Colonic mucosa (tissue), 4 donors: ENCODE results near the gene LINC00305. TPM values are rescaled to one million over a fixed set of nuclear protein-coding genes. Genes with fewer than 3 reads are reported as not detected.

ENCODE experiments used
- DNase-seq: peaks from one replicate; pipeline ENCODE4 v3.0.0-alpha.2; 2020
- H3K27ac ChIP-seq: fragments of 200-600 bp; one replicate; pipeline ENCODE4 v1.8.0; 2021
- H3K27me3 ChIP-seq: fragments of 200-600 bp; one replicate; pipeline ENCODE4 v1.8.0; 2021
- H3K36me3 ChIP-seq: fragments of 200-600 bp; one replicate; pipeline ENCODE4 v1.8.0; 2021
- H3K4me1 ChIP-seq: fragments of 200-600 bp; one replicate; pipeline ENCODE4 v1.8.0; 2021; ENCODE audit warnings: mild to moderate bottlenecking
- H3K4me3 ChIP-seq: fragments of 200-600 bp; one replicate; pipeline ENCODE4 v1.8.0; 2021
- H3K9ac ChIP-seq, 2 donors: one replicate each; pipeline ENCODE4 v1.7.0; 2013; ENCODE audit warnings: control low read depth in 2 of 2, low read depth in 2 of 2, low read length in 2 of 2
- H3K9me3 ChIP-seq: fragments of 200-600 bp; one replicate; pipeline ENCODE4 v1.8.0; 2021
- intact Hi-C: fragments of 100-400 bp; cut with DNase I; formaldehyde crosslinking; loops from one replicate; pipeline ENCODE4 v1.14.1; 2022
- total RNA-seq, 2 donors: library from RNA; stranded (reverse); fragmentation: NEBNext Ultra II Directional in 1 of 2; extraction: Animal tissue kit (Norgen Biotek cat#: 25700) in 1 of 2; gene quantifications; one replicate each; pipeline ENCODE4 v1.2.1, GENCODE V29; 2021
- TF ChIP-seq, protein P1 (sequence below): fragments of 200-600 bp; IDR thresholded peaks from one replicate; pipeline ENCODE4 v1.8.0; 2022; ENCODE audit warnings: antibody characterized with exemption, mild to moderate bottlenecking
- donor health status: healthy.
- donor health status: DM: no; HTN: no; CAD: no.
- donor health status: DM: no; HTN: no; CAD: no.

The LINC00305 gene
- total RNA-seq, 2 donors from 2014 or later = not detected

GRCh38 chr18:64094210-64094609, 54.7 kb downstream of the LINC00305 start:
- Histone ChIP-seq H3K4me3 (no peak overlapping the region), H3K27me3 (no peaks in the 10 kb centered on the region), H3K36me3 (no peaks in the 10 kb centered on the region), H3K9me3 (no peaks in the 10 kb centered on the region), H3K27ac (no peak overlapping the region), H3K9ac (no peak overlapping the region), H3K4me1 (no peaks in the 10 kb centered on the region)
- intact Hi-C loops = no loop called here
- DNase-seq = no peak
- TF ChIP-seq, protein P1, sequence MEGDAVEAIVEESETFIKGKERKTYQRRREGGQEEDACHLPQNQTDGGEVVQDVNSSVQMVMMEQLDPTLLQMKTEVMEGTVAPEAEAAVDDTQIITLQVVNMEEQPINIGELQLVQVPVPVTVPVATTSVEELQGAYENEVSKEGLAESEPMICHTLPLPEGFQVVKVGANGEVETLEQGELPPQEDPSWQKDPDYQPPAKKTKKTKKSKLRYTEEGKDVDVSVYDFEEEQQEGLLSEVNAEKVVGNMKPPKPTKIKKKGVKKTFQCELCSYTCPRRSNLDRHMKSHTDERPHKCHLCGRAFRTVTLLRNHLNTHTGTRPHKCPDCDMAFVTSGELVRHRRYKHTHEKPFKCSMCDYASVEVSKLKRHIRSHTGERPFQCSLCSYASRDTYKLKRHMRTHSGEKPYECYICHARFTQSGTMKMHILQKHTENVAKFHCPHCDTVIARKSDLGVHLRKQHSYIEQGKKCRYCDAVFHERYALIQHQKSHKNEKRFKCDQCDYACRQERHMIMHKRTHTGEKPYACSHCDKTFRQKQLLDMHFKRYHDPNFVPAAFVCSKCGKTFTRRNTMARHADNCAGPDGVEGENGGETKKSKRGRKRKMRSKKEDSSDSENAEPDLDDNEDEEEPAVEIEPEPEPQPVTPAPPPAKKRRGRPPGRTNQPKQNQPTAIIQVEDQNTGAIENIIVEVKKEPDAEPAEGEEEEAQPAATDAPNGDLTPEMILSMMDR = no peak

DNA sequence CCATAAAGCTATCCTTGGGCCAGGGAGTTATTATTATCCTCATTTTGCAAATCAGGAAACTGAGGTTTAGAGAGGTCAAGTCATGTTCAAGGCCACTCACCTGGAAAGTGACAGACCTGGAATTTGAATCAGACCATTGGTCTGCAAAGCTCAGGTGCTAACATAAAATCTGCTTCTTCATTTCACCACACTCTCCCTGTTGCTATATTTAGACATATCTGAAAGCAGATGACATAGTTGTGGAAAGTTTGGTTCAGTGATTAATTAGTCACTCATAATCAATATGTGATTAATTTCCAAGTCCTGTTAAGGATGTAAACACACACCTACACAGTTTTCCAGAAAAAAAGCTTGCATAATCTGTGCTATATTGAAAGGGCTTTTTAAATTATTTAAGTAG, 57.4 kb downstream of the LINC00305 start:
- intact Hi-C loops = no loop called here
- no peak overlapping the region for H3K27ac ChIP-seq

DNA sequence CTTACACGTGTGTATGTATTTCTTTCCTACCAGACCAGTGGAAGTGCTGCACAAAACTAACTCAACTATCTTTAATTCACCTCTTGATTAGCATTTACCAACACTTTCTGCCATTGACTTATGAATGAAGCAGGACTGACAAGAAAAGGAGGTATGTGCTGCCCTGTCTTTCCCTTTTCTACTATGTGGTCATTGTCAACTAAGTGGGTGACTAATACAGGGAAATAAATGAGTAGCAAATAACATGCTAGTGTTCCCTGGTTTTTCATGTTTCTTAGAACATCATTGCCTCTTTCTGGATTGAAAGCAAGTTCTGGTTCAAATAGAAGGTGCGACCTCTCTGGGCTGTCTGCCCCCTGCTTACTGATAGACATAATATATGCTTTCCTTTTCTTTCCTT, 58.0 kb downstream of the LINC00305 start:
- Histone ChIP-seq H3K36me3 (no peaks in the 10 kb centered on the region), H3K9me3 (no peaks in the 10 kb centered on the region), H3K9ac (no peak overlapping the region), H3K27me3 (no peaks in the 10 kb centered on the region), H3K27ac (no peak overlapping the region), H3K4me1 (no peaks in the 10 kb centered on the region), H3K4me3 (no peak overlapping the region)
- no peak for DNase-seq
- TF ChIP-seq, protein P1 = no peak
- intact Hi-C loops = no loop called here

More for the DNA sequence above, 57.4 kb downstream of the LINC00305 start:
- H3K9me3 ChIP-seq = no peaks in the 10 kb centered on the region
- TF ChIP-seq, protein P1 = no peak
- no peaks in the 10 kb centered on the region for H3K36me3 ChIP-seq
- DNase-seq = no peak
- H3K4me1 ChIP-seq = no peaks in the 10 kb centered on the region
- H3K4me3 ChIP-seq = no peak overlapping the region
- H3K27me3 ChIP-seq = no peaks in the 10 kb centered on the region
- H3K9ac ChIP-seq = no peak overlapping the region

GRCh38 chr18:64083916-64084315, 65.0 kb downstream of the LINC00305 start:
- H3K4me1 ChIP-seq = no peaks in the 10 kb centered on the region
- no peak for DNase-seq
- H3K27ac ChIP-seq = no peak overlapping the region
- H3K36me3 ChIP-seq = no peaks in the 10 kb centered on the region
- H3K9me3 ChIP-seq = no peaks in the 10 kb centered on the region
- intact Hi-C loops = no loop called here
- H3K27me3 ChIP-seq = no peaks in the 10 kb centered on the region
- no peak overlapping the region for H3K4me3 ChIP-seq
- TF ChIP-seq, protein P1 = no peak
- H3K9ac ChIP-seq = no peak overlapping the region

DNA sequence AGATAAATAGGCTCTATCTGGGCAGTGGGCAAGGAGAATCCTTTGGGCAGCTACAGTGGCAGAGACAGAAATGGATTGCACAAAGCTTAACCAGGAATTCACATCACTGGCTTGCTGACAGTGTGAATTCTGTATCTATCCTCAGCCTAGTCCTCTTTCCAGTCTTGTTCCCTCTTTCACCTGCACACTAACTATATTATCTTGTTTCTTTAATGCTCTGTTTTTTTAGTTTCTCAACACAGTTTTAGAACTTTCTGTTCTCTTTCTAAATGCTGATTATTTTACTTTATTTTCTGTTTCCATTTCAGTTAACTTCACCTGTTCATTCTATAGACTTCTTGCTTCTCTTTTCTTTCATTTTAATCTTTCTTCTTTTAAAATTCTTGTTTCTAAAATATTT, 66.4 kb downstream of the LINC00305 start:
- no peaks in the 10 kb centered on the region for H3K27me3 ChIP-seq
- no peaks in the 10 kb centered on the region for H3K36me3 ChIP-seq
- no peak for DNase-seq
- intact Hi-C loops = no loop called here
- TF ChIP-seq, protein P1 = no peak
- H3K4me1 ChIP-seq = no peaks in the 10 kb centered on the region
- no peaks in the 10 kb centered on the region for H3K9me3 ChIP-seq
- no peak overlapping the region for H3K27ac ChIP-seq
- H3K9ac ChIP-seq = no peak overlapping the region
- H3K4me3 ChIP-seq = no peak overlapping the region

GRCh38 chr18:64082054-64082453, 66.8 kb downstream of the LINC00305 start:
- intact Hi-C loops = no loop called here

More at GRCh38 chr18:64082054-64082453, 66.8 kb downstream of the LINC00305 start:
- no peaks in the 10 kb centered on the region for H3K4me1 ChIP-seq
- no peaks in the 10 kb centered on the region for H3K36me3 ChIP-seq
- H3K4me3 ChIP-seq = no peak overlapping the region
- no peaks in the 10 kb centered on the region for H3K9me3 ChIP-seq
- TF ChIP-seq, protein P1 = no peak
- H3K9ac ChIP-seq = no peak overlapping the region
- no peaks in the 10 kb centered on the region for H3K27me3 ChIP-seq
- DNase-seq = no peak
- H3K27ac ChIP-seq = no peak overlapping the region
